NOMO-1 treated with dmso at 0.1 percent for 144 hours (cell line): ENCODE results near the gene BCL10.

Experiments
- DNase-seq: peaks from one replicate; lab custom pipeline; 2025; ENCODE audit not compliant: unreplicated experiment; lab: John Stamatoyannopoulos, UW

The BCL10 gene

DNA sequence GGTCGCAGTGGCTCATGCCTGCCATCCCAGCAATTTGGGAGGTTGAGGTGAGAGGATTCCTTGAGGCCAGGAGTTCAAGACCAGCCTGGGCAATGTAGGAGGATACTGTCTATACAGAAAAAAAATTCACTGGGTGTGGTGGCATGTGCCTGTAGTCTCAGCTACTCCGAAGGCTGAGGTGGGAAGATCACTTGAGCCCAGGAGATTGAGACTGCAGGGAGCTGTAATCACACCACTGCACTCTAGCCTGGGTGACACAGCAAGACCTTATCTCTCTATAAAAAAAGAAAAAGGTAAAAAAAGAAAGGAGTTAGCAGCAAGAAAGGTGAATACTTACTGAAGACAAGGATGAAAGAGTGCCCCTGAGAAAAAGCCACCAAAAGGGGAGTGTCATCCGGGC is 23.7 kb upstream of the BCL10 start:
- no peak for DNase-seq

DNA sequence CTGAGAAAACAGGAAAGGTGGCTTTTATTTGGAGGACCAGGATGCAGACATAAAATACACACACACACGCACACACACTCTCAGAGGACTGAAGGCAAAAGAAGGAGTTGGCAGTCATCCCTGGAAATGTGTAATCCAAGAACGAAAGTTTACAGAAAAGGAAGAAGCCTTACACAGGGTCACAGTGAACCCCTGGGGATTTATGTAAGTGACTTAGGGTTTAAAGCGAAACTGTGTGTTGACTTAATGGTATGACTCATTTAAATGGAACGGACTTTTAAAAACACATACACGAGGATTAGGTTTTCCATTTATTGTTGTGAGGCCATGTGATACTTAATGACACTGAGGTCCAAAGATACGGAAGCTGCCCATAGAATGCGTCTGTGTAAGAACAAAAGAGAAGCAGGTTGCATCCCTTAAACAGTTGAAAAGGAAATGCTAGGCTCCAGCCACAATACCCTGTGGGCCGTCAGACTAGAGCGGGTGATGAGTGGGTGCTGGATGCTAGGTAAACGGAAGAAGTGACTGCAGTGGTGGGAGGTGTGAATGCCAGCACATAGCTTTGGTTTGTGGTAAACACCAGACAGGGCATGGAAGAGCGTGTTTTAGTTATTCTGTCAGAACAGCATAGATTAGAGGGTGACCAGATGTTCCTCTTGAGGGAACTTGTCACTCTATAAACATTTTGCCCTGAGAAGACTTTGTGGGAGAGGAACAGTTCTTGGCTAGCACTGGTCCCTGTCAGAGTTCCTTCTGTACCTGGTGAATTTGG is 21.6 kb upstream of the BCL10 start:
- no peak for DNase-seq

DNA sequence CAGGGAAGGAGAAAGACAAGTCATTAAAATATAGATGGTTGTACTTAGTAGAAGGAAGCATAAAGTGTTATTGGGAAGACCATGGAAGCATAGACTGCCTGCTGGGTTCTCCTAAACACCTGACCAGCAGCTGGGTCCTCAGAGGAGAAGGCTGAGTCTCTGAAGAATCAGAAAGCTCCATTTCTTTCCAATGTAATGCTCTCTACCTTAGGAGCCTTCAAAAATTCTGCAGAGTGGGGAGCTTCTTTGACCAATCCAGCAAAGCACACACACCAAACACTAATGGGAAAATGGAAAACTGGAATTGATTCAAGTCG is 21.1 kb upstream of the BCL10 start:
- no peak for DNase-seq

DNA sequence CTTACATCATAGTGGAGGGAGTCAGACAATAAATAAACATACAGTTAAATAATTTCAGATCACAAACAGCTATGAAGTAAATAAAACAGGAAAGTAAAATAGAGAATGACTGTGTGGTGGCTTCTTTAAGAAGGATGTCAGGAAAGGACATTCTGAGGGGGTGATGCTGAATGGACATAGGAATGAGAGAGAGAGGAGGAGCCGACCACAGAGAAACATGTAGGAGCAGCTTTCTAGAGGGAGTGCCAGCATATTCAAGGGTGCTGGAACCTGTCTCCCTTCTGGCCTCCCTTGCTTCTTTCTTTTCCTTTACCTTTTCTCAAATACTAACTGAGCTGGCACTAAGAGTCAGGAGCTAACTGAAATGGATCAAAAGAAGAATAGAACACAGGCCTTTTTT is 20.5 kb upstream of the BCL10 start:
- DNase-seq, result no peak

DNA sequence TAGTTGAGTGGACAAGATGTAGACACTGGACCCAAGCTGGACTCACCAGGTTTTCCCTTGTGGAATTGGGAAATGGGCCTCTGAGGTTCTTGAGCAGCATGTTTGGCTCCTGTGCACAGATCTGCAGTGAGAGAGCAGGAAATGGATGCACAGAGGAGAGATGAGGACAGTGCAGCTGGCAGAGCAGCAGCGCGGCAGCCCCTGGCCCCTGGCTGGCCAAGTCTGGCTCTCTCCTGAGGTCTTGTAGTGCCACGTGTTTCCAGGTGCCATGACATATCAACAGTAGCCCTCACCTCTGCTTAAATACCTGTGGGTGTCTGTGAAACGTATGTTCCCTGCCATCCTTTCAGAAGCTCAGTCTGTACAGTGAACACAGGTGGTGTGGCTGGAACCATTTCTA is 19.2 kb upstream of the BCL10 start:
- DNase-seq, result no peak

DNA sequence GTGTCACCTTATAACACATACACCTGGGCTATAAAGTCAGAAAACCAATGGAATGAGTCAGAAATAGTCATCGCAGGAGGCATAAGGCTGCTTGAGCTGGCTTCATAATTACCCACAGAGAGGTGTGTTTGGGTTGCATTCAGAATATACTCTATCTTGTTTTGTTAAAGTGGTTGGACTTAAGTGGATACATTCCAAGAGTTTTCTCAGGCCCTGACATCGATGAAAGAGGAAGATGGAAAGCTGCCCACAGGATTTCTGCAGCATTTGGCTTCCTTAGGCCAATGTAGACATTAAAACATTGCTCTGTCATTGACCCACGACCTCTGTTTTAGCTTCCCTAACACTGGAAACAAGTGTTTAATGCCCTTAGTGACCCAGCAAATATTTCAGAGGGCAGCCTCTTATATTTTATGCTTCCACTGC is 18.6 kb upstream of the BCL10 start:
- no peak for DNase-seq

DNA sequence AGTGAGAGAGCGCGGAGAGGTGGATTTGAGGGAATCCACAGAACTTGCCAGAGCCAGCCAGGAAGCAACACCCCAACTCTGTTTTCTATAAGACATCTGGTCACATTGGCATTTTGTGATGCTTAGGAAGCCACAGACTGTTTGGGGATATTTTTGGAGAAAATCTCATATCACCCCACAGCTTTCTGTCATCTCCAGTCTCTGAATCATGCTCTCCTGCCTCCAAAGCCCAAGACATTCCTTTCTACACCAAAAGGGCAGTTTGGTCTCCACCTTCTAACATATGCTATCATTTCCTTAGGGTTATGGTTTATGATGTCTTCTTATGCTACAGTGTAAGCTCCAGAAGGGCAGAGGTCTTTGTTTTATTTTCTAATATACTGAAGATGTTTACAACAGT is 14.4 kb upstream of the BCL10 start:
- no peak for DNase-seq

DNA sequence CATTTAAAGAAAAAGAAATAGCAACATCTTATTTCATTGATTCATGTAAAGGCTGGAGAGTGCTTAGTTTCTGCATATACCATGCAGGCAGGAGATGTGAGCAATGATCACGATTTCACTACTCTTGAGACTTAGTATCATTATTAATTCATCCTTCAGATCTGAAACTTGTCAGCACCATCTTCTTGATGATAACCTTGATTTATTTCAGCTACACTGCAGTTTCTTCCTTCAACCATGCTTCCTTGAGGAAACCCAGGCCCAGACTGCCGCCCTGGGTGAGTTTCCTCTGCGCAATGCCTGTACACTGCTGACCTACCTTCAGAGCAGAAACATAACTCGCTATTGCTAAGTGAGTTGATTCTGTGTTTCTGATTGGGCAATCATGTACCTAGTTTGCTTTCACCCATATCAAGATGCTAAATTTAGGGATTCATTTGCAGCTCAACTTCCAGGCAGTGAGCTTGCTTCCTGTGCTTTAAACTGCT is 13.5 kb upstream of the BCL10 start:
- no peak for DNase-seq

DNA sequence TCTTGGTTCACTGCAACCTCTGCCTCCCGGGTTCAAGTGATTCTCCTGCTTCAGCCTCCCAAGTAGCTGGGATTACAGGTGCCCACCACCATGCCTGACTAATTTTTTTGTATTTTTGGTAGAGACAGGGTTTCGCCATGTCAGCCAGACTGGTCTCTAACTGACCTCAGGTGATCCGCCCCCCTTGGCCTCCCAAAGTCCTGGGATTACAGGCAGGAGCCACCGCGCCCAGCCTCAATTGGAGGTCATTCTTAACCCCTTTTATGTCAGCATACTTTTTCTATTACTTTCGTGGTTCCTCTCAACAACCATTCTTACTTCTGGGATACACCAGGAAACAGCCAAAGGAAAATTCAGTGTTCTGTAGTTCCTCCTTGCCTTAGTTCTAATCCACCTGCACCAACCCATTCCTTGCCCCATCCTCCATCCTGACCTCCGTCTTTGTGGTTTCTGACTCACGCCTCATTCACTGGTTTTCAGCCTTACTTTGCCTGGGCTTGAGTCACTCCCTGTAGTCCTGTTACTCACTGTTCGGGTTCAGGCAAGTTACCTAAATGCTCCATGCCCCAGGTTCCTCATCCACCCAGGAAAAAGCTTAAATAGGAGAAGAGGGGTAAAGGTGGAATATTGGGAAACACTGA is 12.9 kb upstream of the BCL10 start:
- DNase-seq, result peak; percentile 40

DNA sequence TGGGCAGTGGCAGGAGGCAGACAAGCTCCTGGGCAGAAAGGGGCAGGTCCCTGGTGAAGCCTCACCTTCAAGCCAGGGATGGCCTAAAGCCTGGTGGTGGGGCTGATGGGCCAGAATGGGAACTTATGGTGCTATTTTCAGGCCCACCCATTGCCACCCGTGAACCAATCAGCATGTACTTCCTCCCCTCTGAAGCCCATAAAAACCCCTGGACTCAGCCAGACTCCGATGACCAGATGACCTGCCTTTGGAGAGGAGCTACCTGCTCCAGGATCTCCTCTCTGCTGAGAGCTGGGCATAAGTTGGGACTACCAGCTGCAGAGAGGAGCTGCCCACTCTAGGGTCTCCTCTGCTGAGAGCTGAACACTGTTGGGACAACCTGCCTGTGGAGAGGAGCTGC is 7.8 kb upstream of the BCL10 start:
- DNase-seq, result no peak

DNA sequence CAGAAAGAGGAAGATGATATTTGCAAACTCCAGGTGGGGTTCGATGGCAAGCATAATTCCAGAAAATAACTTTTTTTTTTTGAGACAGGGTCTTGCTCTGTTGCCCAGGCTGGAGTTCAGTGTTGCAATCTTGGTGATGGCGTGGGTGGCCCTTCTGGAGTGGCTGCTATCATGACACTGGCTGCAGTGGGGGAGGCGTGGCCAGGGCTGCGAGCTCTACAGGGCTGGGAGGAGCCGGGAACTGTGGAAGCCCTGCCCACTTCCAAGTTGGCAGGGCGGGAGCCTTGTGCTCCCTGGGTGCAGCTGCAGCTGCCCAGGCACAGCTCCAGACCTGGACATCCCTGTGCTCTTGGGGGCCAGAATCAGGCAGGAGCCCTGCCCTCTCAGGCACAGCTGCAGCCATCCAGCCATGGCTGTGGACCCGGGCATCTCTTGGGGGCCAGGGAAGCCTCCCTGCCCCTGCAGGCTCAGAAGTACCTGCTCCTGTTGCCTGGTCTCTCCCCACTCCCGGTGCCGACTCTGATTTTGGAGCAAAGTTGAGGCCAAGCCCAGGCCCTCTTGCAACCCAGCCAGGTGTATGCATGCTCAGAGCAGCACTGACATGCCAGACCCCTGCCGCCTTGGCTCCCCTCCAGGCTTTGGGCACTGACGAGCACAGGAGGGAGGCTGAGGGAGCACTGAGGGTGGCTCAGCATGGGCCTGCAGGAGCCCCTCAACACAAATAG is 7.2 kb upstream of the BCL10 start:
- no peak for DNase-seq

DNA sequence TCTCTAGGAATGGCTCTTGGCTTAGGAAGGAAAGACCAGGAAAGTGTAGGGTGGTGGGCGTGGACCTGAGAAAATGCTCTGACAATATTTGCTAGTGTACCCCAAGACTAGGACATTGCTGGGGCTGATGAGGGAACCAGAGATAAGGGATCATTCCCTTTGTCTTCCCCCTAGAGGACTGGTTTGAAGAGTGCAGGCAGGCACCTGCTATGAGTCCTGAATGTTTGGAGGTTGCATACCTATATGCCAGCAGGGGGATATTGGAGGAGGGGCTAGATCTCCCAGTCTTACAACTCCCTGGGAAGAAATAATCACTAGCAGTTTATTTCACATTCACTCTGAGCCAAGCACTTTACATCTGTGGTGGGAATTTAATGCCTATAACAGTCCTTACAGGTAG is 6.0 kb upstream of the BCL10 start:
- no peak for DNase-seq

DNA sequence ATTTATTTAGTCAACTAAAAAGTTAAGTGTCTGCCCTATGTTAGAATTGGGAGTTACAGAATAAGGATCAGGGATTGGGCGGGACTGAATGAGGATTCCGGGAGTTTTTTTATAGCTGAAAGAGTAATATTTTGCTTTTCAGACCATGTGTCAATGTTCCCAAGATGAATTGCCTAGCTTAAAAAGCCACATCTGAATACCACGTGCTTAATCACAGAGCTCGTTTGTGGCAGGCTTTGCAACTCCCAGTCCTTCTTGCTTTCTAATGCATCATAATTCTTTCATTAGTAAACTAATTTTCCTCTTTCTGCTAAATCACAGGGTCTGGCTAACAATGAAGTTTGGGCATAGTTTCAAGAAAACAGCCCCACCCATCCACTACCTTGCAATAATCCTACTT is 4.2 kb upstream of the BCL10 start:
- no peak for DNase-seq

DNA sequence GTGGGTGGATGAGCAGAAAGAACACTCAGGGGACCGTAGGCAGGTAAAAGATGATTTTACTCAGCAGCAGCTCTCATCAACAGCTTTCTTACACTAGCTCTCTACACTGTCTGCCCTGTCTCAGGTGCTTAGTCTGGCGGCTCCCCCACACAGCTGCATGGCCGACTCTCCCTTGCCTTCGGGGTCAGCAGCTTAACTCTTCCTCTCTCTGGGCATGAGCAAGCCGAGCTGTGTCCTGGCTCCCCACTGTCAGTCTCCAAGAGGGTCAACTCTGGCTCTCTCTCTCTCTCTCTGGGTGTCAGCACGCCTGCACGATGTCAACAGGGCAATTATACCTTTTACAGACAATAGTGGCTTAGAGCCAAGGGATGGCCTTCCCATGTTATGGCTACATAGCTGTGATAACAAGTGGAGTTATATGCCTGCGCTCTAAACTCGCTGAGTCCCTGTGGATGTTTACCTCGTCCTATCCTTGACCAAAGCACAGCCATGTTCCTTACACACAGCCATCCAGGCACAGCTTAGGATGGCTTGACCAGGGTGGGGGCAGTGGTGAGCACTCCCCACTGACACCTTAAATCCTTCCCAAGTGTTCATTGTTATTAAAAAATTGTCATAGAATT is 3.1 kb upstream of the BCL10 start:
- no peak for DNase-seq

DNA sequence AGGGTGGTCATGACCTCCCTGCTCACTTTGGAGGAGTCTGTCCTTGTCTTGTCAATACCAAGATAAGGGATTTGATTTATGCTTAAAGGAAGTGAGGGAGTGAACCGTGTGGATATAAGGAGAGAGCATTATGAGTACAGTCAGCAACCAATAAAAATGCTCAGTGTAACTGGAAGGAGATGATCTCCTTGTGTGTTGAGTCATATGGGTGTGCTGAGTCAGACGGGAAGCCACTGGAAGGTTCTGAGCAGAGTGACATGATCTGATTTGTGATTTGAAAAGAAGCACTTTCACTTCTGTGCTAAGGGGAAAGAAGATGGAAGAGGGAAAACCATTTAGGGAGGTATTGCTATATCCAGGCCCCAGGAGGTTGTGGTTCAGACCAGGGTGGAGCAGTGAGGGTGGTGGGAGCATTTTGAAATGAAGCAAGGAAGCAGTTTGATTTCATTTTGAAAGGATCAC is 2.5 kb upstream of the BCL10 start:
- DNase-seq, result peak; percentile 63

DNA sequence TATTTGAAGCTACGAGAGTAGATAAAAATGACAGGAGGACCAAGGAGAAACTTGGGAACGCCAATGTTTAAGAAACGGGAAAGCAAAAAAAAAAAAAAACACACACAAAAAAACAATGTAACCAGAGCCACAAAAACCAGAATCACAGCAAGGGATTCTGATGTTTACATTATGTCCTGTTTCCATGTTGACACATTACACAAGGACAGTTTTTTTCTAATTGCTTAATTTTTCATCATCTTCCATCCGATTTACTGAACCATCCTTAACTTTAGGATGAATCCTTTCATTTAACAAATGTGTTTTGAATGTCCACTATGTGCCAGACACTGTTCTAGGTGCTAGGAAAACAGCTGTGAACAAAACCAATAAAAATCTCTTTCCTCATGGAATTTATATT is 1.4 kb upstream of the BCL10 start:
- no peak for DNase-seq

DNA sequence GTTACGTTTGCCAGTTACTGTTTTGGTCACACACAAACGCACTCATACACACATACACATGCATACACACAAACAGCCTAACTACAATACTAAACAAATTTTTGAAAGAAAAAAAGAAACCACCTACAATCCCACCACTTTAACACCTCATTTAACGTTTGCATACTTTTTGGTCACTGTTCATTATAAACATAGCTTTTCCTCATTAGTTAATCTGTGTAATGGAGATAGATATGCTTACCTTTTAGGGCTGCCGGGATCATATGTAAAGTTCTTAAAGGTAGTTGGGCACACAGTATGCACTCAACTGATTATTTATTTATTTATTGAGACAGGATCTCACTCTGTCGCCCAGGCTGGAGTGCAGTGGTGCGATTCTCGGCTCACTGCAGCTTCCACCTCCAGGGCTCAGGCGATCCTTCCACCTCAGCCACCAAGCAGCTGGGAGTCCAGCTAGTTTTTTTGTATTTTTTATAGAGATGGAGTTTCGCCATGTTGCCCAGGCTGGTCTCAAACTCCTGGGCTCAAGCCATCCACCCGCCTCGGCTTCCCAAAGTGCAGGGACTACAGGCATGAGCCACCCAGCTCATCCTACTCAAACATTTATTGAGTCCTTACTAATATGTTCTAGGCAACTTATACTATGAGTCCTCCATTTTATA is 677 bp upstream of the BCL10 start:
- DNase-seq, result no peak

DNA sequence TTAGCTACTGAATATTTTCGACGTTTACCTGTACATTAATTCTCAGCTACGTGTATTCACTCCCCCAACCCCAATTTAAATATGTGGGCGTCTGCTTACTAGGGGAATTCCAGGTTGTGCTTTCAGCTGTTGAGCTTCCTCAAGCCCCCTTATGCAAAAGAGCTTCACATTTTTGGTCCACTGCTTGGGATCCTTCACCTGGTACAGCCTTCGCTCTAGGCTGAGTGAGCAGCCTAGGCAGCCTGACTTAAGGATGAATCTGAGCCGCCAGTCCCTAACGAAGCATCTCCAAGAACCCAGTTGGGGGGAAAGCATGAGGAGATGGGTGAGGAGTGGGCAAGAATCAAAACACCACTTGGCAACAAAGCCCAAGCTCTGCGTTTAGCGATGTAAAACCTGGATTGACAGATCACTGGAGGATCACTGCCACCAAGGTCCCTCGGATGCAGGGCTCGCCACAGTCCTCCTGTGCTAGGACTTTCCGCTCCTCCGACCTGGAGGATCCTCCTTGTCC is 674 bp downstream of the BCL10 start:
- no peak for DNase-seq

DNA sequence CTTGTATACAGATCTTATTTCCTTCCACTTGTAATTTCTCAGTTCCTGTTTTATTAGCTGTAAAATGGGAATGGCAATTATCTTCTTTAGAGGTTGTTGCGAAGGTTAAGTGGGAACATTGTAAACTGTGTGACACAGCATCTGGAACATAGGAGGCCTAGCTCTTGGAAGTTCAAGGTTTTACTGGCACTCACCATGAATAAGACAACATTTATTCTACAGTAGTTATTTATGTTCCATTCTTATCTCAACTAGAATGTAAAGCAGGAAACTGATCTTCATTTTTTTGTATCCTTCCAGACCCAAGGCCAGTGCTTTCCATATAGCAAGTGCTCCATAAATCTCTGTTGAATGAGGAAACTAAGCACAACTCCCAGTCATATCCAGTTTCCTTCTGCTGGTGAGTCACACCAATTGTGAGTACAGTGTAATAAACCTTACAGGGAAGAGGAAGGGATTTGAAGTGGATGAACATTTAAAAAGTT is 1.4 kb downstream of the BCL10 start:
- DNase-seq, result no peak

DNA sequence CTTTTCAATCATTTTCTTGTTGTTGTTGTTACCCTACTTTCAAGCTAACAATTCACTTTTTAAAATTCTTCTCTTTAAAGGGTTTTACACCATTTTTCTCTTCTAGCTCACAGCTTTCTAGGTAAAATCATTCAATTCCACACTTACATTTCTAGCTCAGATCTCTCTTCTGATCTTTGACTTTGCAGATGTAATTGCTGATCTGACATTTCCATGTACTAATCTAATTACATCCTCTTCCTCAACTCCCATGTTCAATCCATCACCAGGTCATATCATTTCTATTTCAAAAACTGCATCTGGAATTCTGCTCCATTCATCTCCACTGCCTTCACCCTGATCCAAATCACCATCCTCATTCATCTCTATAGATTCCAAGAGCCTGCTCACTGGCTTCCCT is 3.0 kb downstream of the BCL10 start:
- no peak for DNase-seq
